Hepatocyte (in vitro differentiated cells): ENCODE data around the gene PNPLA2. TPM values are rescaled to one million over a fixed set of nuclear protein-coding genes. Genes with fewer than 3 reads are reported as not detected.

ENCODE experiments used
- DNase-seq: peaks from one replicate; pipeline ENCODE4 v3.0.0-alpha.2; 2016; ENCODE audit warnings: low spot score
- H2AFZ ChIP-seq: fragments of 200-600 bp; sonication (generic); 2 replicates; pipeline ENCODE4 v1.6.0; 2016; ENCODE audit warnings: antibody characterized with exemption, mild to moderate bottlenecking
- H3K27ac ChIP-seq: fragments of 200-600 bp; sonication (generic); 2 replicates; pipeline ENCODE4 v1.5.1; 2016; ENCODE audit warnings: mild to moderate bottlenecking
- H3K27me3 ChIP-seq: fragments of 200-600 bp; sonication (generic); 2 replicates; pipeline ENCODE4 v1.6.1; 2016
- H3K36me3 ChIP-seq: fragments of 200-600 bp; sonication (generic); replicated peaks from 2 replicates; pipeline ENCODE4 v1.5.1; 2016; ENCODE audit warnings: low read depth; ENCODE audit not compliant: insufficient read depth
- H3K4me1 ChIP-seq: fragments of 200-600 bp; sonication (generic); 2 replicates; pipeline ENCODE4 v1.5.1; 2016; ENCODE audit warnings: mild to moderate bottlenecking, moderate library complexity; ENCODE audit not compliant: insufficient read depth
- H3K4me2 ChIP-seq: fragments of 200-600 bp; sonication (generic); 2 replicates; pipeline ENCODE4 v1.6.0; 2016
- H3K4me3 ChIP-seq: fragments of 200-600 bp; sonication (generic); 2 replicates; pipeline ENCODE4 v1.5.1; 2016; ENCODE audit warnings: mild to moderate bottlenecking
- H3K79me2 ChIP-seq: fragments of 200-600 bp; sonication (generic); 2 replicates; pipeline ENCODE4 v1.6.0; 2017; ENCODE audit warnings: mild to moderate bottlenecking
- H3K9me2 ChIP-seq: fragments of 200-600 bp; sonication (generic); replicated peaks from 2 replicates; pipeline ENCODE4 v1.6.0; 2017; ENCODE audit warnings: mild to moderate bottlenecking; ENCODE audit not compliant: insufficient read depth
- H3K9me3 ChIP-seq: fragments of 200-600 bp; sonication (generic); 2 replicates; pipeline ENCODE4 v1.5.1; 2016; ENCODE audit warnings: low read depth, mild to moderate bottlenecking
- H4K20me1 ChIP-seq: fragments of 200-600 bp; sonication (generic); 2 replicates; pipeline ENCODE4 v1.6.0; 2016; ENCODE audit warnings: mild to moderate bottlenecking; ENCODE audit not compliant: insufficient read depth, poor library complexity, severe bottlenecking
- EZH2 ChIP-seq: fragments of 200-600 bp; sonication (generic); IDR thresholded peaks from 2 replicates; pipeline ENCODE4 v1.6.1; 2016; ENCODE audit warnings: antibody characterized with exemption, mild to moderate bottlenecking, borderline replicate concordance
- EZH2phosphoT487 ChIP-seq: fragments of 200-600 bp; sonication (generic); IDR thresholded peaks from one replicate; pipeline ENCODE4 v1.6.1; 2018; ENCODE audit warnings: antibody characterized with exemption, mild to moderate bottlenecking, low read depth, moderate library complexity; ENCODE audit not compliant: unreplicated experiment, severe bottlenecking
- WGBS: methylation state at CpG from one replicate; pipeline ENCODE4 v1.1.6; 2016; ENCODE audit warnings: low lambda C conversion rate; ENCODE audit errors: missing lambda C conversion rate; 5-methylcytosine and 5-hydroxymethylcytosine counted together
- polyA plus RNA-seq: library from polyadenylated mRNA; unstranded; fragments of >200 nt; fragmentation: Nextera tagmentation; extraction: Ambion mirVana; gene quantifications from 2 replicates; pipeline ENCODE4 v1.2.1, GENCODE V29; 2016
- total RNA-seq: library from RNA; depleted of rRNA; stranded (reverse); fragments of >200 nt; gene quantifications from 2 replicates; pipeline ENCODE4 v1.2.3, GENCODE V29; 2014
- TF ChIP-seq, protein P1 (sequence below): fragments of 200-600 bp; sonication (generic); IDR thresholded peaks from 2 replicates; pipeline ENCODE4 v1.5.1; 2016; ENCODE audit warnings: antibody characterized with exemption, mild to moderate bottlenecking; ENCODE audit not compliant: poor library complexity

PNPLA2 gene
- total and polyA plus RNA-seq, 2 experiments from 2014 or later = 12.9 to 50.0 TPM

DNA sequence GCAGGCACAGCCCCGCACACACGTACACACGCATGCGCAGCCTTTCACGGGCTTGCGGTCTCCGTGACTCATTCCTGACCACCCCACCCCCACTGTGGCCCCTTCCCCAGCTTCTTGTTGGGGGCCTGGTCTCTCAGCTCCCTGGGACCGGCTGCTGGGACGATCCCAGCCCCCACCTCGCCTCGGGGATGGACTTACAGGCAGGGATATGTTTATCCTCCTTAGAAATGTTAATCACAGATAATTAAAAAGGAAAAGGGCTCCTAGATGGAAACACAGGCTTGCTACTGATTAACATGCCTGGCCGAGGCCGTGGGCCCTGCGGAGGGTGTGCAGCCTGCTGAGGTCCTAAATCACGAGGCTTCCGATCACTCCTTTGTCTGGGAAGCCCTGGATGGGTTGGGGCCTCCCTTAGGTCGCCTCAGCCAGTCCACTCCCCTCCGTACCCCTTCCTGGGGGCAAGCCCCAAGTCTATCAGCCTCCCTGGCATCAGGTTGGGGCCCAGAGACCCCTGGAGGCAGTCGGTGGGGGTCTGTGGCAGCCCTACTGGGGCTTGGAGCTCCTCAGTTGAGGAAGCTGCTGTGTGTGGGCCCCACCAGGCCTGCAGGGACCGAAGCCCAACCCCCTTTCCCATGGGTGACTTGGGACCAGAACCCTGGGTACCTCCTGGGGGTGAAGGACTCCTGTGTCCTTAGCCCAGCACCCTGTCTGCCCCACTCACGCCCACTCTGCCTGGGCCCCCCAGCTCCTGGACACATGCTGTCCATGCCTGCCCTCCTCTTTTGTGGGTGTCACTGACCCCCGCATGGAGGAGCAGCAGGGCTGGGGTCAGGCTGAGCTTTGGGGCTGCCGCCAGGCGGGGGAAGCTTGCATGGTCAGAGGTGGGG lies 44.6 kb downstream of the PNPLA2 start:
- Histone ChIP-seq H3K27ac (peak overlapping the region; percentile 77), H3K9me3 (no peaks in the 10 kb centered on the region), H3K4me2 (peak overlapping the region; percentile 47), H4K20me1 (no peaks in the 10 kb centered on the region), H3K4me3 (no peak overlapping the region), H3K4me1 (peaks cover 31% of the 10 kb centered on the region), H3K79me2 (no peaks in the 10 kb centered on the region), H3K9me2 (no peaks in the 10 kb centered on the region), H3K27me3 (no peaks in the 10 kb centered on the region), H2AFZ (no peak overlapping the region), H3K36me3 (no peaks in the 10 kb centered on the region)
- no peak for TF ChIP-seq EZH2
- TF ChIP-seq, protein P1, sequence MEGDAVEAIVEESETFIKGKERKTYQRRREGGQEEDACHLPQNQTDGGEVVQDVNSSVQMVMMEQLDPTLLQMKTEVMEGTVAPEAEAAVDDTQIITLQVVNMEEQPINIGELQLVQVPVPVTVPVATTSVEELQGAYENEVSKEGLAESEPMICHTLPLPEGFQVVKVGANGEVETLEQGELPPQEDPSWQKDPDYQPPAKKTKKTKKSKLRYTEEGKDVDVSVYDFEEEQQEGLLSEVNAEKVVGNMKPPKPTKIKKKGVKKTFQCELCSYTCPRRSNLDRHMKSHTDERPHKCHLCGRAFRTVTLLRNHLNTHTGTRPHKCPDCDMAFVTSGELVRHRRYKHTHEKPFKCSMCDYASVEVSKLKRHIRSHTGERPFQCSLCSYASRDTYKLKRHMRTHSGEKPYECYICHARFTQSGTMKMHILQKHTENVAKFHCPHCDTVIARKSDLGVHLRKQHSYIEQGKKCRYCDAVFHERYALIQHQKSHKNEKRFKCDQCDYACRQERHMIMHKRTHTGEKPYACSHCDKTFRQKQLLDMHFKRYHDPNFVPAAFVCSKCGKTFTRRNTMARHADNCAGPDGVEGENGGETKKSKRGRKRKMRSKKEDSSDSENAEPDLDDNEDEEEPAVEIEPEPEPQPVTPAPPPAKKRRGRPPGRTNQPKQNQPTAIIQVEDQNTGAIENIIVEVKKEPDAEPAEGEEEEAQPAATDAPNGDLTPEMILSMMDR = no peak
- peak; percentile 73 for DNase-seq
- WGBS = 54% methylated on average over 18 of the region's 24 CpGs

DNA sequence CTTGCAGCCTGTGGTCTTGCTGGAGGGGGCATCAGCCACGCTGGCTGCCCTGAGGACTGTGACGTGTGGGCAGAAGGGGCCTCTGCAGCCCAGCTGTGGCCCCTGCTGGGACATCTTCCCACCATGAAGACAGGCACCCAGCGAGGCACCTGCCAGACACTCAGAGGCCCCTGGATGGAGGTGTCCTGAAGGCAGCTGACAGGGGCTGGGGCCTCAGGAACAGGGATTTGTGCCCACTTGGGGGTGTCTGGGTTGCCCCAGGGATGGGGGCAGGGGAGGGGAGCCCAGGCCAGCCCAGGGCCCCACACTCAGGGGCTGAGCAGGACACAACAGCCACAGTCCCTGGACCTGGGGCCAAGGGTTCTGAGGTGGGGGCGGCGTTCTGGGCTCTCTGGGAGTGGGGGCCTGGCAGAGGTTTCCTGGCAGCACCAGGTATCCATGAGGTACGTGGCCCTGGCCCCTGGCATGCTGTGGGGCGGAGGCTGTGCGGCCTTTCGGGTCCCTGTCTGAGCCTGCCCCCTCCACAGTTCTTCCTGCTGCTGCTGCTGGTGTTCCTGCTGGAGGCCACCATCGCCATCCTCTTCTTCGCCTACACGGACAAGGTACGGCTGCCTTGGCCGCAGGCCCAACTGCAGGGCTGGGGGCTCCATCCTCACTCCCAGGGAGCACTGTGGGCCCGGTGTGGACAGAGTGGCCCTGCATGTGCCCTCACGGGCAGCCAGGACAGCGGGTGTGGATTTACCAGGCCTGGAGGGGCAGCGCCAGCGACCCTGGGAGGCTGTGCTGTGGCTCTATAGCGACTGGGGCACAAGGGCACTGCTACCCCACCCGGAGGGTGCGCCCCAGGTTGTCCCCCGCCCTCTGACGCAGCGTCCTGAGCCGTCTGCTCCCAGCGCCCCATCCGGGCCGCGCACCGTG lies 45.5 kb downstream of the PNPLA2 start:
- H3K36me3 ChIP-seq = no peaks in the 10 kb centered on the region
- DNase-seq = no peak
- no peaks in the 10 kb centered on the region for H3K9me3 ChIP-seq
- no peak overlapping the region for H3K4me2 ChIP-seq
- no peak overlapping the region for H2AFZ ChIP-seq
- no peak overlapping the region for H3K27ac ChIP-seq
- H3K4me1 ChIP-seq = peaks cover 31% of the 10 kb centered on the region
- no peak for TF ChIP-seq EZH2
- no peak for TF ChIP-seq EZH2phosphoT487
- TF ChIP-seq, protein P1 = no peak
- H3K27me3 ChIP-seq = no peaks in the 10 kb centered on the region
- H3K4me3 ChIP-seq = no peak overlapping the region
- H3K79me2 ChIP-seq = no peaks in the 10 kb centered on the region
- no peaks in the 10 kb centered on the region for H4K20me1 ChIP-seq
- H3K9me2 ChIP-seq = no peaks in the 10 kb centered on the region
- WGBS = 94% methylated on average over 27 of the region's 31 CpGs

DNA sequence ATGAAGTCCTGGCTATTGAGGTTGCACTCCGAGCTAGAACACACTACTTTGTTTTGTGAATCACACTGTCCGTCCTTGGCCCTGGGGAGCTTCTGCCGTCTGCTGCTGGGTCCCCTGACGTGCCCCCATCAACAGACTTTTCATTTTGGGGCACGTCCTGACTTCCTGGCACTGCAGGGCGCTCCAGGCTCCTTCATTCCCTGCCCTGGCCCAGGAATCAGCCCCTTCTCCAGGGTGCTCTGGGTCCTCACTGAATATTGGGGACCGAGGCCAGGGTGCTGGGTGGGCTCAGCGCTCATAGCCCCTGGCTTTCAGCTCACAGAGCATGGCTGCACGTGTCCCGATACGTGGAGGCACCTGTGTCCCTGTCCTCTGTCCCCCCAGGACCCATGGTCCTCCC lies 46.2 kb downstream of the PNPLA2 start:
- Histone ChIP-seq H3K79me2 (no peaks in the 10 kb centered on the region), H3K9me2 (no peaks in the 10 kb centered on the region), H3K27ac (no peak overlapping the region), H4K20me1 (no peaks in the 10 kb centered on the region), H3K36me3 (no peaks in the 10 kb centered on the region), H3K4me1 (peaks cover 26% of the 10 kb centered on the region), H3K4me2 (no peak overlapping the region), H3K27me3 (no peaks in the 10 kb centered on the region), H2AFZ (no peak overlapping the region), H3K4me3 (no peak overlapping the region), H3K9me3 (no peaks in the 10 kb centered on the region)
- no peak for DNase-seq
- 87% methylated on average over 10 of the region's 11 CpGs for WGBS
- TF ChIP-seq, protein P1 = no peak
- no peak for TF ChIP-seq EZH2
- no peak for TF ChIP-seq EZH2phosphoT487
